Thoracic aorta (tissue), 2 donors: ENCODE data around the gene PHF3. TPM values are rescaled to one million over a fixed set of nuclear protein-coding genes. Genes with fewer than 3 reads are reported as not detected.

Source experiments
- ATAC-seq: fragments of 150-250 bp; one replicate; pipeline ENCODE4 v1.8.0; 2017; ENCODE audit warnings: low read depth; ENCODE audit not compliant: insufficient number of reproducible peaks, low FRiP score
- DNase-seq: peaks from one replicate; pipeline ENCODE4 v3.0.0-alpha.2; 2020; ENCODE audit warnings: low spot score
- H3K27ac ChIP-seq, 2 donors: fragments of 200-600 bp; sonication (generic); 1 replicate in 1 of 2; 2 replicates in 1 of 2; pipeline ENCODE4 v1.5.1; 2016; ENCODE audit warnings: mild to moderate bottlenecking in 2 of 2, moderate library complexity in 2 of 2
- H3K27me3 ChIP-seq: fragments of 200-600 bp; sonication (generic); replicated peaks from 2 replicates; pipeline ENCODE4 v1.6.0; 2016; ENCODE audit warnings: mild to moderate bottlenecking; ENCODE audit not compliant: insufficient read depth
- H3K36me3 ChIP-seq: fragments of 200-600 bp; sonication (generic); one replicate; pipeline ENCODE4 v1.5.1; 2016
- H3K4me1 ChIP-seq, 2 donors: fragments of 200-600 bp; sonication (generic); 1 replicate in 1 of 2; 2 replicates in 1 of 2; pipeline versions ENCODE4 v1.5.1 to v1.6.0; 2016; ENCODE audit warnings: low read depth in 2 of 2, mild to moderate bottlenecking in 1 of 2; ENCODE audit not compliant: control insufficient read depth in 1 of 2
- H3K4me3 ChIP-seq: fragments of 200-600 bp; sonication (generic); 2 replicates; pipeline ENCODE4 v1.5.1; 2016; ENCODE audit warnings: mild to moderate bottlenecking
- H3K9me3 ChIP-seq: fragments of 200-600 bp; sonication (generic); 2 replicates; pipeline ENCODE4 v1.5.1; 2016
- CTCF ChIP-seq: fragments of 200-600 bp; sonication (generic); IDR thresholded peaks from one replicate; pipeline ENCODE4 v1.5.1; 2019; ENCODE audit warnings: antibody characterized with exemption
- total RNA-seq, 2 donors: library from RNA; depleted of rRNA; stranded (reverse); fragments of >200 nt; gene quantifications; one replicate each; pipeline versions ENCODE4 v1.1.0 to v1.2.3, GENCODE V29; 2016

Gene PHF3
- total RNA-seq, 2 donors from 2014 or later = 55.4 to 59.5 TPM

- ATAC-seq (no peak), DNase-seq (no peak)
- no peaks in the 10 kb centered on the region for H3K36me3 ChIP-seq
- H3K4me1 ChIP-seq = peaks cover 11 to 37% of the 10 kb centered on the region in 2 donors
- no peaks in the 10 kb centered on the region for H3K9me3 ChIP-seq
- H3K27me3 ChIP-seq = no peaks in the 10 kb centered on the region
- no peak overlapping the region for H3K4me3 ChIP-seq
- no peak overlapping the region for H3K27ac ChIP-seq
- TF ChIP-seq CTCF = no peak
Measured at GRCh38 chr6:63661769-63662168, 26.2 kb downstream of the PHF3 start.

GRCh38 chr6:63663147-63663955 is 27.7 kb downstream of the PHF3 start:
- Histone ChIP-seq H3K9me3 (no peaks in the 10 kb centered on the region), H3K27ac (no peak overlapping the region), H3K4me1 (peaks cover 11 to 38% of the 10 kb centered on the region in 2 donors), H3K27me3 (no peaks in the 10 kb centered on the region), H3K4me3 (no peak overlapping the region), H3K36me3 (no peaks in the 10 kb centered on the region)
- no peak for ATAC-seq
- no peak for TF ChIP-seq CTCF
- no peak for DNase-seq

- Histone ChIP-seq H3K27me3 (no peaks in the 10 kb centered on the region), H3K4me1 (peaks cover 11 to 42% of the 10 kb centered on the region in 2 donors), H3K36me3 (no peaks in the 10 kb centered on the region), H3K27ac (no peak overlapping the region), H3K9me3 (no peaks in the 10 kb centered on the region), H3K4me3 (no peak overlapping the region)
- DNase-seq (no peak), ATAC-seq (no peak)
- TF ChIP-seq CTCF = no peak
Measured at GRCh38 chr6:63663956-63664281, 28.3 kb downstream of the PHF3 start.

GRCh38 chr6:63671098-63671754 is 35.6 kb downstream of the PHF3 start:
- H3K9me3 ChIP-seq = no peaks in the 10 kb centered on the region
- no peak for ATAC-seq
- no peaks in the 10 kb centered on the region for H3K36me3 ChIP-seq
- no peak for DNase-seq
- no peaks in the 10 kb centered on the region for H3K27me3 ChIP-seq
- TF ChIP-seq CTCF = no peak
- no peak overlapping the region for H3K27ac ChIP-seq
- H3K4me1 ChIP-seq = peaks cover 5 to 29% of the 10 kb centered on the region in 2 donors
- H3K4me3 ChIP-seq = no peak overlapping the region

GRCh38 chr6:63672582-63673129 is 37.1 kb downstream of the PHF3 start:
- ATAC-seq = no peak

More at GRCh38 chr6:63672582-63673129, 37.1 kb downstream of the PHF3 start:
- no peaks in the 10 kb centered on the region for H3K9me3 ChIP-seq
- H3K27me3 ChIP-seq = no peaks in the 10 kb centered on the region
- no peak overlapping the region for H3K4me3 ChIP-seq
- H3K36me3 ChIP-seq = no peaks in the 10 kb centered on the region
- H3K27ac ChIP-seq = no peak overlapping the region
- H3K4me1 ChIP-seq = peaks cover 5 to 29% of the 10 kb centered on the region in 2 donors
- DNase-seq = no peak
- no peak for TF ChIP-seq CTCF
